ENCODE measurements around the gene RXFP4.

RXFP4 gene

GRCh38 chr1:155938220-155938627 is 3.2 kb upstream of the RXFP4 start:
- no peak for DNase-seq (ENCODE audit: extremely low read depth, low read depth)
- TF ChIP-seq CTCF (IDR thresholded peaks at IDR 0.05; ENCODE audit: low read depth, low read length) = peak; percentile 64

- no peak for TF ChIP-seq CTCF (IDR thresholded peaks at IDR 0.05; ENCODE audit: low read depth, low read length)
- DNase-seq (ENCODE audit: extremely low read depth, low read depth) = no peak
Observed at GRCh38 chr1:155940482-155940992, 901 bp upstream of the RXFP4 start.

GRCh38 chr1:155941845-155942531 is 550 bp downstream of the RXFP4 start:
- DNase-seq (ENCODE audit: extremely low read depth, low read depth) = no peak
- no peak for TF ChIP-seq CTCF (IDR thresholded peaks at IDR 0.05; ENCODE audit: low read depth, low read length)

GRCh38 chr1:155942578-155943141 is 1.2 kb downstream of the RXFP4 start:
- TF ChIP-seq CTCF (IDR thresholded peaks at IDR 0.05; ENCODE audit: low read depth, low read length) = no peak
- DNase-seq (ENCODE audit: extremely low read depth, low read depth) = no peak

GRCh38 chr1:155944444-155944799 is 3.0 kb downstream of the RXFP4 start:
- no peak for DNase-seq (ENCODE audit: extremely low read depth, low read depth)
- no peak for TF ChIP-seq CTCF (IDR thresholded peaks at IDR 0.05; ENCODE audit: low read depth, low read length)

GRCh38 chr1:155946633-155947219 is 5.3 kb downstream of the RXFP4 start:
- no peak for TF ChIP-seq CTCF (IDR thresholded peaks at IDR 0.05; ENCODE audit: low read depth, low read length)
- no peak for DNase-seq (ENCODE audit: extremely low read depth, low read depth)

GRCh38 chr1:155947292-155947691 is 5.9 kb downstream of the RXFP4 start:
- TF ChIP-seq CTCF (IDR thresholded peaks at IDR 0.05; ENCODE audit: low read depth, low read length) = no peak

More at GRCh38 chr1:155947292-155947691, 5.9 kb downstream of the RXFP4 start:
- no peak for DNase-seq (ENCODE audit: extremely low read depth, low read depth)
